Panc1 (cell line): ENCODE data around the gene DONSON. TPM values are rescaled to one million over a fixed set of nuclear protein-coding genes. Genes with fewer than 3 reads are reported as not detected.

ENCODE experiments used
- ATAC-seq: fragments of 200-7000 bp; cut with Tn5 transposase; 2 replicates; pipeline ENCODE4 v1.9.1; 2020; ENCODE audit warnings: mild to moderate bottlenecking, moderate library complexity
- BruUV-seq: library from RNA; stranded (reverse); fragments of 400-500 nt; replicated peaks from 2 replicates; lab custom pipeline; 2021; lab: Mats Ljungman, UMichigan
- CTCF ChIA-PET: fragments of 300-600 bp; sonication (Branson Sonifier 250); formaldehyde crosslinking; loops from one replicate; lab custom pipeline; 2022; ENCODE audit warnings: antibody characterized with exemption; lab: Charles Lee
- POLR2A ChIA-PET: fragments of 300-600 bp; sonication (Branson Sonifier 250); formaldehyde crosslinking; loops from one replicate; lab custom pipeline; 2022; ENCODE audit warnings: antibody characterized with exemption; lab: Charles Lee
- DNase-seq: peaks from one replicate; pipeline ENCODE4 v3.0.0-alpha.2; 2010; ENCODE audit warnings: low read depth, low spot score
- H3K27ac ChIP-seq: 2 replicates; pipeline ENCODE4 v1.5.1; 2011; ENCODE audit warnings: mild to moderate bottlenecking, low read length, inconsistent platforms
- H3K27me3 ChIP-seq: fragments of 200-500 bp; sonication (Bioruptor generic); 2 replicates; pipeline ENCODE4 v1.6.0; 2014; ENCODE audit warnings: low read length, inconsistent platforms; ENCODE audit not compliant: control insufficient read depth, insufficient read depth
- H3K36me3 ChIP-seq: fragments of 200-500 bp; sonication (Bioruptor generic); 2 replicates; pipeline ENCODE4 v1.5.1; 2014; ENCODE audit warnings: inconsistent platforms, mild to moderate bottlenecking, low read length, moderate library complexity; ENCODE audit not compliant: control insufficient read depth, insufficient read depth
- H3K4me1 ChIP-seq: 2 replicates; pipeline ENCODE4 v1.5.1; 2011; ENCODE audit warnings: inconsistent platforms, mild to moderate bottlenecking, low read length, moderate library complexity; ENCODE audit not compliant: control insufficient read depth, insufficient read depth
- H3K4me3 ChIP-seq, 2 experiments: 2 replicates each; pipeline ENCODE4 v1.5.1; 2011 to 2012; ENCODE audit warnings: low read depth in 2 of 2, low read length in 2 of 2, mild to moderate bottlenecking in 2 of 2, inconsistent platforms in 1 of 2, moderate library complexity in 1 of 2
- H3K9me3 ChIP-seq: fragments of 200-500 bp; sonication (Bioruptor generic); 2 replicates; pipeline ENCODE4 v1.5.1; 2014; ENCODE audit warnings: low read depth, mild to moderate bottlenecking, inconsistent platforms, low read length, moderate library complexity; ENCODE audit not compliant: control insufficient read depth, insufficient read depth
- POLR2AphosphoS5 ChIP-seq: IDR thresholded peaks from 2 replicates; pipeline ENCODE4 v1.6.1; 2012; ENCODE audit warnings: mild to moderate bottlenecking, low read depth, low read length, moderate library complexity
- REST ChIP-seq, 2 experiments: IDR thresholded peaks; 2 replicates each; pipeline ENCODE4 v1.6.1; 2011 to 2012; ENCODE audit warnings: low read depth in 2 of 2, control low read depth in 1 of 2, low read length in 1 of 2, mild to moderate bottlenecking in 1 of 2, moderate library complexity in 1 of 2; ENCODE audit not compliant: insufficient read depth in 1 of 2
- SIN3A ChIP-seq: IDR thresholded peaks from 2 replicates; pipeline ENCODE4 v1.6.1; 2012; ENCODE audit warnings: low read depth, mild to moderate bottlenecking, low read length, moderate library complexity, borderline replicate concordance; ENCODE audit not compliant: insufficient read depth
- TCF7L2 ChIP-seq: IDR thresholded peaks from 2 replicates; pipeline ENCODE4 v1.6.1; 2011; ENCODE audit warnings: mild to moderate bottlenecking, low read depth, low read length, inconsistent platforms
- in situ Hi-C: cut with HindIII; loops from 2 replicates; pipeline ENCODE4 v1.10.0; 2016; ENCODE audit warnings: low sequenced_read_pairs, low pct_unique_long_range_greater_than_20kb
- intact Hi-C: fragments of 100-400 bp; cut with micrococcal nuclease; formaldehyde crosslinking; loops from one replicate; pipeline ENCODE4 v1.10.0; 2022; ENCODE audit not compliant: unreplicated experiment
- total RNA-seq: library from RNA; stranded (reverse); gene quantifications from one replicate; pipeline ENCODE4 v1.2.1, GENCODE V29; 2021; ENCODE audit not compliant: unreplicated experiment
- TF ChIP-seq, protein P1 (sequence below): fragments of 450-650 bp; IDR thresholded peaks from 2 replicates; pipeline ENCODE4 v1.5.1; 2017; ENCODE audit warnings: mild to moderate bottlenecking

DONSON gene
- total RNA-seq, 1 experiment from 2014 or later, result 21.9 TPM

DNA sequence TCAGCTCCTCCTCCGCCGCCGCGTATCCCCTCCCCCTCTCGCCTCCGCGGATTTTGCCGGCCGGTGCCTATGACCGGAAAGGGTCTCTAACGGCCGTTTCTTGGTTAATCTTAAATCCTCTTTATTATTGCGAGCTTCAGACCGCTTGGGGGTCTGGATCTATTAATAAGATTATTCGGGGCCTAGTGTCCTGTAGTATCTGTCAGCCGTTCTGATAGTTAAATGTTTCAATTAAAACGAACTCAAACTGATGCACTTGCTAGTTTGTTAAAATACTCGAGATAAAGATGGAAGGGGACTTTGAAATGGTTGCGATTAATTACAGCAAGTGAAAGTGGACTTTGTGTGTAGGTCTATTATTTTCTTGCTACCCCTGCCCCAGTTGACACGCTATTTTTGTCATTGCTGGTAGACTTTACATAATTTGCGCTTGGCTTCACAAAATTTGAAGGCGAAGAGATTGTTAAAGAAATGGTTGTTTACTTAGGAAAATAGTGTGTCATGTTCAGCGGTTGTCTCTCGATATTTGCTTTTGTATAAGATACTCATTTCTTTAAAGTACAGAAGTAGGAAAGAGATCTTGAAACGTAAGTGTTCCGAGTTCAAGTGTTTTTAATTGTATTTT lies 44.9 kb downstream of the DONSON start:
- ChIA-PET POLR2A (interaction anchor here (0.6 to 0.7 kb wide), 6 partner anchors 49 to 1086 kb away, joined by 3 to 9 read pairs (median 6); no protein-coding TSS in a partner anchor), CTCF (no interaction called here)
- Histone ChIP-seq H3K27me3 (no peaks in the 10 kb centered on the region), H3K36me3 (peaks cover 25% of the 10 kb centered on the region), H3K27ac (peak overlapping the region; percentile 98), H3K4me3 (peak overlapping the region; percentile 69 to 96), H3K9me3 (no peaks in the 10 kb centered on the region), H3K4me1 (peaks cover 10% of the 10 kb centered on the region)
- DNase-seq (no peak), ATAC-seq (peak; percentile 57; the same call in 1 of the 2 replicates)
- no TSS peak for BruUV-seq
- intact Hi-C loops, result no loop called here
- TF ChIP-seq REST (IDR thresholded peaks at IDR 0.05; ENCODE audit: insufficient read depth in 1 of 2, low read depth in 2 of 2, low read length in 1 of 2), result no peak
- TF ChIP-seq, protein P1, sequence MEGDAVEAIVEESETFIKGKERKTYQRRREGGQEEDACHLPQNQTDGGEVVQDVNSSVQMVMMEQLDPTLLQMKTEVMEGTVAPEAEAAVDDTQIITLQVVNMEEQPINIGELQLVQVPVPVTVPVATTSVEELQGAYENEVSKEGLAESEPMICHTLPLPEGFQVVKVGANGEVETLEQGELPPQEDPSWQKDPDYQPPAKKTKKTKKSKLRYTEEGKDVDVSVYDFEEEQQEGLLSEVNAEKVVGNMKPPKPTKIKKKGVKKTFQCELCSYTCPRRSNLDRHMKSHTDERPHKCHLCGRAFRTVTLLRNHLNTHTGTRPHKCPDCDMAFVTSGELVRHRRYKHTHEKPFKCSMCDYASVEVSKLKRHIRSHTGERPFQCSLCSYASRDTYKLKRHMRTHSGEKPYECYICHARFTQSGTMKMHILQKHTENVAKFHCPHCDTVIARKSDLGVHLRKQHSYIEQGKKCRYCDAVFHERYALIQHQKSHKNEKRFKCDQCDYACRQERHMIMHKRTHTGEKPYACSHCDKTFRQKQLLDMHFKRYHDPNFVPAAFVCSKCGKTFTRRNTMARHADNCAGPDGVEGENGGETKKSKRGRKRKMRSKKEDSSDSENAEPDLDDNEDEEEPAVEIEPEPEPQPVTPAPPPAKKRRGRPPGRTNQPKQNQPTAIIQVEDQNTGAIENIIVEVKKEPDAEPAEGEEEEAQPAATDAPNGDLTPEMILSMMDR, result no peak
- no peak for TF ChIP-seq POLR2AphosphoS5
- TF ChIP-seq SIN3A, result no peak
- no peak for TF ChIP-seq TCF7L2
- in situ Hi-C loops, result no loop called here

GRCh38 chr21:33542640-33543504 lies 45.6 kb downstream of the DONSON start, which contains the start of gene SON:
TSS of gene SON (plus strand) at chr21:33543038. CDS start at chr21:33543093, 55 bp downstream.
- in situ Hi-C loops, result no loop called here
- peak; percentile 97 for ATAC-seq
- CTCF ChIA-PET, result no interaction called here

More at GRCh38 chr21:33542640-33543504, 45.6 kb downstream of the DONSON start, which contains the start of gene SON:
- intact Hi-C loops, result no loop called here
- H3K27me3 ChIP-seq, result no peaks in the 10 kb centered on the region
- H3K4me1 ChIP-seq, result peaks cover 10% of the 10 kb centered on the region
- peak; percentile 91 for DNase-seq
- peak within 1 kb of the TSS; percentile 88 to 96 for H3K4me3 ChIP-seq
- no peaks in the 10 kb centered on the region for H3K9me3 ChIP-seq
- TF ChIP-seq REST (IDR thresholded peaks at IDR 0.05; ENCODE audit: insufficient read depth in 1 of 2, low read depth in 2 of 2, low read length in 1 of 2) (no peak), POLR2AphosphoS5 (peak; percentile 86), SIN3A (peak; percentile 38; the same call in 1 of the 2 replicates)
- H3K36me3 ChIP-seq, result peaks cover 17% of the 10 kb centered on the region
- POLR2A ChIA-PET, result interaction anchor here (0.6 to 0.7 kb wide), 6 partner anchors 48 to 1085 kb away, joined by 3 to 9 read pairs (median 6); no protein-coding TSS in a partner anchor
- H3K27ac ChIP-seq, result peak within 1 kb of the TSS; percentile 98
- BruUV-seq, result no TSS peak
